Omental fat pad (tissue), 4 donors: ENCODE data around the gene FASTK. TPM values are rescaled to one million over a fixed set of nuclear protein-coding genes. Genes with fewer than 3 reads are reported as not detected.
A peak's percentile ranks its signal among the peaks of the same experiment; 100 is the strongest.

ENCODE experiments used
- ATAC-seq: fragments of 150-250 bp; one replicate; pipeline ENCODE4 v1.9.1; 2016; ENCODE audit warnings: mild to moderate bottlenecking, moderate library complexity; ENCODE audit not compliant: low FRiP score
- DNase-seq: peaks from one replicate; pipeline ENCODE4 v3.0.0-alpha.2; 2019; ENCODE audit warnings: low spot score
- CTCF ChIP-seq, 3 donors: fragments of 450-650 bp; IDR thresholded peaks; one replicate each; pipeline ENCODE4 v1.5.1; 2016 to 2017; ENCODE audit warnings: antibody characterized with exemption in 3 of 3, mild to moderate bottlenecking in 3 of 3, moderate library complexity in 2 of 3
- total RNA-seq, 4 donors: library from RNA; depleted of rRNA; stranded (reverse); fragments of >200 nt; gene quantifications; one replicate each; pipeline ENCODE4 v1.1.0, GENCODE V29; 2016

FASTK gene
- total RNA-seq, 4 donors from 2014 or later, result 44.0 to 67.6 (median 51.6) TPM

- DNase-seq (no peak), ATAC-seq (no peak)
- TF ChIP-seq CTCF (IDR thresholded peaks at IDR 0.05), result no peak
Measured at GRCh38 chr7:151091431-151091830, 10.8 kb upstream of the FASTK start.

GRCh38 chr7:151091003-151091402 lies 10.4 kb upstream of the FASTK start:
- DNase-seq (no peak), ATAC-seq (no peak)
- no peak for TF ChIP-seq CTCF (IDR thresholded peaks at IDR 0.05)

GRCh38 chr7:151089893-151090730 lies 9.5 kb upstream of the FASTK start:
- no peak for TF ChIP-seq CTCF (IDR thresholded peaks at IDR 0.05)
- DNase-seq (no peak), ATAC-seq (no peak)

- no peak for TF ChIP-seq CTCF (IDR thresholded peaks at IDR 0.05)
- peak; percentile 53 for DNase-seq
- peak; percentile 31 for ATAC-seq
Measured at GRCh38 chr7:151088856-151089699, 8.5 kb upstream of the FASTK start.

GRCh38 chr7:151088019-151088855 lies 7.6 kb upstream of the FASTK start:
- DNase-seq (no peak), ATAC-seq (no peak)
- TF ChIP-seq CTCF (IDR thresholded peaks at IDR 0.05), result no peak

GRCh38 chr7:151087245-151088018 lies 6.8 kb upstream of the FASTK start:
- DNase-seq (no peak), ATAC-seq (peak; percentile 29)
- no peak for TF ChIP-seq CTCF (IDR thresholded peaks at IDR 0.05)
